Gastroesophageal sphincter (tissue), 3 donors: ENCODE results near the gene ACACB.

ENCODE experiments used
- CTCF ChIP-seq, 4 experiments: fragments of 200-600 bp in 2 of 4; fragments of 450-650 bp in 2 of 4; sonication (generic) in 1 of 4; IDR thresholded peaks; one replicate each; pipeline ENCODE4 v1.5.1; 2017 to 2019; ENCODE audit warnings: antibody characterized with exemption in 4 of 4, mild to moderate bottlenecking in 2 of 4, moderate library complexity in 2 of 4
- EP300 ChIP-seq: sonication (generic); formaldehyde crosslinking; IDR thresholded peaks from one replicate; pipeline ENCODE4 v1.6.1; 2017; ENCODE audit warnings: antibody characterized with exemption, mild to moderate bottlenecking

GRCh38 chr12:109290061-109290460 lies 173.7 kb downstream of the ACACB start:
- TF ChIP-seq CTCF (IDR thresholded peaks at IDR 0.05) (no peak), EP300 (no peak)
